Subcutaneous abdominal adipose tissue (tissue), 5 donors: ENCODE measurements around the gene GZMA.

Source experiments
- H3K27ac ChIP-seq: one replicate; pipeline ENCODE4 v1.7.0; 2013; ENCODE audit warnings: low read depth, mild to moderate bottlenecking, inconsistent platforms, low read length, moderate library complexity
- H3K27me3 ChIP-seq, 5 donors: one replicate each; pipeline ENCODE4 v1.7.0; 2013; ENCODE audit warnings: low read length in 5 of 5, inconsistent platforms in 1 of 5; ENCODE audit not compliant: control insufficient read depth in 5 of 5, insufficient read depth in 4 of 5
- H3K36me3 ChIP-seq, 5 donors: one replicate each; pipeline ENCODE4 v1.7.0; 2013; ENCODE audit warnings: low read length in 5 of 5; ENCODE audit not compliant: control insufficient read depth in 5 of 5, insufficient read depth in 5 of 5
- H3K4me1 ChIP-seq, 5 donors: one replicate each; pipeline ENCODE4 v1.7.0; 2013; ENCODE audit warnings: low read length in 5 of 5, mild to moderate bottlenecking in 3 of 5, moderate library complexity in 1 of 5; ENCODE audit not compliant: control insufficient read depth in 5 of 5, insufficient read depth in 5 of 5
- H3K4me3 ChIP-seq, 5 donors: one replicate each; pipeline ENCODE4 v1.7.0; 2013; ENCODE audit warnings: low read length in 5 of 5, low read depth in 1 of 5
- H3K9ac ChIP-seq, 5 donors: one replicate each; pipeline ENCODE4 v1.7.0; 2013; ENCODE audit warnings: low read length in 5 of 5, mild to moderate bottlenecking in 4 of 5, moderate library complexity in 3 of 5
- H3K9me3 ChIP-seq, 5 donors: one replicate each; pipeline ENCODE4 v1.7.0; 2013; ENCODE audit warnings: low read length in 5 of 5; ENCODE audit not compliant: control insufficient read depth in 5 of 5
- donor health status: healthy.
- donor health status: healthy.
- donor health status: healthy.
- donor health status: healthy.
- donor health status: healthy.

GZMA gene

DNA sequence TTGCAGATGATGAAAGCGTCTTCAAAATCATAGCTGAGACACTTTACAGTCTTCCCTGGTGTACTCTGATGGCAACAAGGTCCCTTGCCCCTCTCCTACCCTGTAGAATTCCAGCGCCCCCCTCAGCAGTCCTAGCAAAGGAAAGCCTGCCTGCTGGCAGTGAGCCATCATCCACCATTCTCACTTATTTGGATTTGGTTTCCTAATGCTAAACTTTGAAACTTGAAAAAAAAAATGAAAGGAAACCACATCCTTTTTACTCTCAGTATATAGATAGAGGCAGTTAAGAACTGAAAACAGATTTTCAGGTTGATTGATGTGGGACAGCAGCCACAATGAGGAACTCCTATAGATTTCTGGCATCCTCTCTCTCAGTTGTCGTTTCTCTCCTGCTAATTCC lies at the start of gene GZMA:
TSS of gene GZMA (plus strand) at position 299 of the 400 bp plus-strand sequence. CDS start at position 336, 37 bp downstream.
- no peak within 1 kb of the TSS for H3K4me3 ChIP-seq

DNA sequence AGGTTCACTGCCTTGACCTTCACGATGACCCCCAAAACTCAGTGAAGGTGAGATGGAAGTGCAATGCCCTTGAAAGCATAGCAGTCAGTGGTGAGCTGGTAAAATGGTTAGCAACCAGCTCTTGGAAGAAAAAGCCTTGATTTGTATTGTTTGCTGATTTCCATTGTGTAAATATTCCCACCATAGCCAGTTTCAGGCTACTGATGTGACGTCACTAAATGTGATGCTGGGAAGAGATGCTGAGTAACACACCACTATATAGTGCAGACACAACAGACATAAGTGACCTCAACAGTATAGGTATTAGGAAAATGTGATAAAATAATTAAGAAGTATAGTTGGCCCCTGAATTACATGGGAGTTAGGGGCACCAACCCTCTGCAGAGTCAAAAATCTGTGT lies 47.3 kb upstream of the GZMA start:
- Histone ChIP-seq H3K27me3 (no peaks in the 10 kb centered on the region), H3K27ac (no peak overlapping the region), H3K36me3 (no peaks in the 10 kb centered on the region), H3K9ac (no peak overlapping the region), H3K9me3 (peaks cover 0 to 19% (median 17%) of the 10 kb centered on the region in 5 donors), H3K4me1 (no peaks in the 10 kb centered on the region), H3K4me3 (no peak overlapping the region)

More for the DNA sequence above, at the start of gene GZMA:
- Histone ChIP-seq H3K36me3 (no peaks in the 10 kb centered on the region), H3K4me1 (no peaks in the 10 kb centered on the region), H3K27ac (no peak within 1 kb of the TSS), H3K9ac (no peak within 1 kb of the TSS), H3K9me3 (peaks cover 0 to 6% (median 3%) of the 10 kb centered on the region in 5 donors), H3K27me3 (no peaks in the 10 kb centered on the region)

DNA sequence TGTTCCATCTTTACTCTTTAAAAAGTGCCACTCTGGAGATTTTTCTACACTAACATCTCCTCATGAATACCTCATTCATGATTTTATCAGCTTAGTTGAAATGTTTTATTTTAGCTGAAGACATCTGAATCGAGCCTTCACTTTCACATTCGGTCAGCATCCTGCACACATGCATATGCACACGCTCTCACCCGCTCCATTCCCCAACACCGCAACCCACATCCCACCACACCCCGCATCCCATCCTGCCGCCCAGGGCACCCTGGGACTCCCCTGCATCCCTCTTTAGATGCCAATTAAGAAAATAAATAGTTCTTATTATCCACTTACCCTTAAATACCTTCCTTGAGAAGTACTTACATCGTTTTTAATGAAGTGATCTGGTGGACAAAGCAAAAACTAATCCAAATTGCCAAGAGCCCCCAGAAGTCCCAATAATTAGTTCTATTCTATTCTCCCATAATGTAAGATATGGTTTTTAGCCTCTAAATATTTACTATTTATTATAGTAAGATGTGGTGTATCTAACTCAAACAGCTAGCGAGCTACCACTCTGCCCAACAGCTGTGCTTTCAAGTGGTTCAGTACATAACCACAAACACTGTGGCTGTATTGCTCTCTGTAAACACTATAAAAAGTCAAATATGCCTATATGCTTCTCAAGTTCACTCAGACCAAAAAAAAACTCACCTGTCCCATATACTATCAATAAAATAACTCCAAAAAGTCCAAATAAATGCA lies 40.2 kb upstream of the GZMA start:
- no peak overlapping the region for H3K27ac ChIP-seq

DNA sequence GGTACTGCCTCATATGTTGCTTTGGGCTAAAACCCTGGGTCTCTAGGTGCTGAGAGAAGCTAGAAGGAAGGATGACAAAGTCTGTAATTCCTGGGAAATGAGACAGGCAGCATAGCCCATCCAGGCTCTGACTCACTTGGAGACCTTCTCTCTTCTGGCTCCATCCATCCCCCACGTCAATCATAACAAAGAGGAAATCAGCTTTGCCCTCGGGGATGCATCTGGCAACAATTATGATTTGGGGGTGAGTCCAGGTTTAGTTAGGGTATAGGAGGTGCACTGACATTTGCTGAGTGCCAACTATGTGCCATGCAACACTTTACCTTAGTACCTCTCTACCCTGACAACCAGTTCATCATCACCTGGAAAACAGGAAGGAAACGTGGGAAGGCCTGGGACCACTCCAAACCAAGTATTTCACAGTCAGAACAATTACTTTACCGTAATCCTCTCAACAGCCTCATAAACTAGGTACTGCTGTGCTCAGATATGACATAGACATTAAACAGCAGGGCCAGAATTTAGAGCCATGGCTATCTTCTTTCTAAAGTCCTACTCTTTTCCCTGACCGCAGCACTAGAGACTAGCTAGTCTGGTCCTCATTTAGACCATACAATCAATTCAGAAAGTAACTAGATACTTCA lies 39.1 kb upstream of the GZMA start:
- Histone ChIP-seq H3K27me3 (no peaks in the 10 kb centered on the region), H3K4me1 (no peaks in the 10 kb centered on the region), H3K27ac (no peak overlapping the region), H3K4me3 (no peak overlapping the region), H3K9ac (no peak overlapping the region), H3K9me3 (no peaks in the 10 kb centered on the region), H3K36me3 (no peaks in the 10 kb centered on the region)

More for the DNA sequence above, 40.2 kb upstream of the GZMA start:
- no peaks in the 10 kb centered on the region for H3K27me3 ChIP-seq
- no peaks in the 10 kb centered on the region for H3K4me1 ChIP-seq
- H3K9ac ChIP-seq: no peak overlapping the region
- no peaks in the 10 kb centered on the region for H3K36me3 ChIP-seq
- no peaks in the 10 kb centered on the region for H3K9me3 ChIP-seq
- no peak overlapping the region for H3K4me3 ChIP-seq

DNA sequence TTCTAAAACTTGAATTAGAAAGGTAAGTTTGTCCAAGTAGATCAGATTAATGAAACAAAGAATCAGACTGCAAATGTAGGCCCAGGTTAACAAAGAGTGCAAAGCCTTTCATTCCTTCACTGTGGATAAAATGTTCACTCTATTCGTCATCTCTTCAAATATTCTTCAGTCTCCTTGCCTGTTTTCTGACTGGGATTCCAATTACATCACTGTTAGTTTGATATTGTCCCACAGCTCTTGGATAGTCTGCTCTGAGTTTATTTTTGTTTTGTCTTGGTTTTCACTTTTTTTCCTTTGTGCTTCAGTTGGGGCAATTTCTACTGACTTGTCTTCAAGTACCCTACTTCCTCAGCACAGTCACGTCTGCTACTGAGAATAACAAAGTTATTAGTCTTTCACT lies 38.5 kb upstream of the GZMA start:
- H3K27ac ChIP-seq: no peak overlapping the region
- H3K36me3 ChIP-seq: no peaks in the 10 kb centered on the region
- H3K27me3 ChIP-seq: no peaks in the 10 kb centered on the region
- no peak overlapping the region for H3K4me3 ChIP-seq
- H3K4me1 ChIP-seq: no peaks in the 10 kb centered on the region
- no peak overlapping the region for H3K9ac ChIP-seq
- H3K9me3 ChIP-seq: no peaks in the 10 kb centered on the region

DNA sequence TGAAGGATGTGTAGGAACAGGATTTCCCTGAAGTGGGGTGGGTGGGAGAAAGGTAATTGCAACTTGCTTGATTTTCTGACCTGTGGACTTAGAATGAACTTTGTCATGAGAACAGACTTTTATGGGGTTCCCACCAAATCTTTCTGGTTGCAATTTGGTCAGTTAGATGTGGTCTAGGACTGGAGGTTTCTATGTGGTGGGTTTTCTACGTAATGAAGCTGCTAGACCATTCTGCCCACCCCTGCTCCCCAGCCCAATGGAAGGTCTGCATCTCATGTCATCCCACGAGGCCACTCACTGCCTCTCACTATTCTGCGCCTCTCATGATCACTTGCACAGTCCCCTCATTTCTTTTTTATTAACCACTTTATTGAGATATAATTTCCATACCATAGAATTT lies 37.9 kb upstream of the GZMA start:
- no peaks in the 10 kb centered on the region for H3K36me3 ChIP-seq
- no peaks in the 10 kb centered on the region for H3K4me1 ChIP-seq
- H3K27ac ChIP-seq: no peak overlapping the region
- H3K9ac ChIP-seq: no peak overlapping the region
- H3K27me3 ChIP-seq: no peaks in the 10 kb centered on the region
- H3K9me3 ChIP-seq: no peaks in the 10 kb centered on the region
- H3K4me3 ChIP-seq: no peak overlapping the region

DNA sequence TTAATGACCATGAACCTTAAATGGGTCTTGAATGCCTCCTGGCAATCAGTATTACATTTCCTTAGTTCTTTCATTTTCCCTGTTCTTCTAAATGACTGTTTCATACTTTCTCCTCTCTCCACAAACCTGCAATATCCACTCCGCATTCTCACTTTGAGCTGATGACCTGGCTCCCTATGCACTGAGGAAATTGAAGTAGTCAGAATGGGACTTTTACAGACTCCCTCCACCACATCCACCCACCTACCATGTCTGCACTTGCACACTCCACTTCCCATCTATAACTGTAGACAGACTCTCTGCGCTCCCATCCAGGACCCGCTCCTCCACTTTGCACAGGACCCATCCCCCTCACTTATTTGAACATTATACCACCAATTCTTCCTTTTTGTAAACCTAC lies 36.2 kb upstream of the GZMA start:
- Histone ChIP-seq H3K9me3 (no peaks in the 10 kb centered on the region), H3K4me1 (peaks cover 0 to under 1% (median 0%) of the 10 kb centered on the region in 5 donors), H3K36me3 (no peaks in the 10 kb centered on the region), H3K27ac (no peak overlapping the region), H3K9ac (no peak overlapping the region), H3K4me3 (no peak overlapping the region), H3K27me3 (no peaks in the 10 kb centered on the region)

DNA sequence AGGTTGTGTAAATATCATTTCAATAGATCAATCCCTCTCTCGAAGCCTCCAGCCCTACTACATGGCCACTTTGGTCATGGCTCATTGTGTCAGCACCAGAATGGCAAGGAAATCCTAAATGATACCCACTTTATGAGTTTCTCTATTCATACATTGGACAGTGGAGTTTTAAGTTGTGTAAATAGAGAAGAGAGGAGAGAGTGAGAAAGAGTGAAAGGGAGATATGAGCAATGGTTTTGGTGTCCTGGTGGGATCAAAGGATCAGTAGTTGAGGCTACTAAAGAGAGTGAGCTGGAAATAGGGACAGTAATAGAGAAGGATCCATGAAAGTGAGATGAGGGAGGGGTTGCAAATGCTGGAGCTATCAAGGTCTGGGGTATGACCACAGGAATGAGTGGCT lies 31.5 kb upstream of the GZMA start:
- Histone ChIP-seq H3K9ac (no peak overlapping the region), H3K27me3 (no peaks in the 10 kb centered on the region), H3K36me3 (no peaks in the 10 kb centered on the region), H3K27ac (no peak overlapping the region), H3K9me3 (no peaks in the 10 kb centered on the region), H3K4me3 (no peak overlapping the region), H3K4me1 (peaks cover 0 to 4% (median 0%) of the 10 kb centered on the region in 5 donors)

DNA sequence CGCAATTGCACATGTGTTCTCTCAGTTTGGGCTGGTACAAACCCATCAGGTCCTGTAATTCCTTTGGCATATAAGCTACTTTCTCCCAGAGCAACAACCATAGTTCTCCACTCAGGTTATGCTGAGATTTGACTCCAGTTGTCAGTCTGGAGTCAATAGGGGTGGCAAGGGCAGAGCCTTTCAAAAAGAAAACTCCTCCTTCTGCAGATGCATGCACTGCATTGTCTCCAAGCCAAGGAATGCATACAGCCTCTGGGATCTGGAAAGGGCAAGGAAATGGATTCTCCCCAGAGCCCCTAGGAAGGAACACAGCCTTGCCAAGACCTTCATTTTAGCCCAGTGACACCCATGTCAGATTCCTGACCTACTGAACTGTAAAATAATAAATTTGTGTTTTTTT lies 31.0 kb upstream of the GZMA start:
- Histone ChIP-seq H3K27ac (no peak overlapping the region), H3K9me3 (no peaks in the 10 kb centered on the region), H3K4me3 (no peak overlapping the region), H3K27me3 (no peaks in the 10 kb centered on the region), H3K36me3 (no peaks in the 10 kb centered on the region), H3K9ac (no peak overlapping the region), H3K4me1 (peaks cover 0 to 4% (median 0%) of the 10 kb centered on the region in 5 donors)

DNA sequence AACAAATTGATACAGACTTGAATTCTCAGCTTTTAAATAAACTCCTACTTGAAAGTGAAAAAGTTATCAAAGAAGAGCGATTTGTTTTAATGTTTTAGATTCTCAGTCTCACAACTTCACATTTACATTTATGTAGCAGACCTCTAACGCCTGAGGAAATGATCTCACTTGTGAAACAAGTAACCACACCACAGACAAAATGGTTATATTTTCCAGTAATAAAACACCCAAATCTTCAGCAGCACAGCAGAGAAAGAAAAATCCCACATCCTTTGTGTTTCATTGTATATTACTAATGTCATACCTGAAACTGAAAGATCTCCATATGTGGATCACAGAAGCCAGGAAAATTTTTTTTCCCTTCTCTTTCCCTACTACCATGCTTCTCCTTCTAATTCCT lies 29.8 kb upstream of the GZMA start:
- Histone ChIP-seq H3K4me3 (no peak overlapping the region), H3K27ac (no peak overlapping the region), H3K27me3 (no peaks in the 10 kb centered on the region)

More for the DNA sequence above, 29.8 kb upstream of the GZMA start:
- H3K9ac ChIP-seq: no peak overlapping the region
- H3K4me1 ChIP-seq: peaks cover 0 to 4% (median 0%) of the 10 kb centered on the region in 5 donors
- H3K36me3 ChIP-seq: no peaks in the 10 kb centered on the region
- H3K9me3 ChIP-seq: no peaks in the 10 kb centered on the region
